Brain microvascular endothelial cell (primary cell): ENCODE data around the gene FGGY.

Experiments
- DNase-seq: peaks from one replicate; pipeline ENCODE4 v3.0.0-alpha.2; 2020
- H3K27ac ChIP-seq: fragments of 250-450 bp; sonication (Bioruptor Pico); 2 replicates; pipeline ENCODE4 v1.5.1; 2020; ENCODE audit warnings: mild to moderate bottlenecking, moderate library complexity
- H3K27me3 ChIP-seq: fragments of 250-450 bp; sonication (Bioruptor Pico); replicated peaks from 2 replicates; pipeline ENCODE4 v1.5.1; 2020; ENCODE audit warnings: mild to moderate bottlenecking
- H3K36me3 ChIP-seq: fragments of 250-450 bp; sonication (Bioruptor Pico); replicated peaks from 2 replicates; pipeline ENCODE4 v1.5.1; 2020; ENCODE audit warnings: mild to moderate bottlenecking
- H3K4me3 ChIP-seq: 2 replicates; pipeline ENCODE4 v1.5.1; 2011; ENCODE audit warnings: low read depth, mild to moderate bottlenecking, control low read depth, low read length, moderate library complexity
- CTCF ChIP-seq: IDR thresholded peaks from 2 replicates; pipeline ENCODE4 v1.5.1; 2011; ENCODE audit warnings: low read depth, mild to moderate bottlenecking, moderate library complexity, low read length, control low read depth, inconsistent platforms; ENCODE audit errors: missing control alignments
- in situ Hi-C: cut with HindIII; loops from 2 replicates; pipeline ENCODE4 v1.10.0; 2017; ENCODE audit warnings: low sequenced_read_pairs, low pct_ligation_motif_present

FGGY gene

GRCh38 chr1:59653968-59654367 is 357.1 kb downstream of the FGGY start:
- Histone ChIP-seq H3K27ac (no peak overlapping the region), H3K27me3 (no peaks in the 10 kb centered on the region), H3K4me3 (no peak overlapping the region), H3K36me3 (no peaks in the 10 kb centered on the region)
- no peak for DNase-seq
- in situ Hi-C loops = no loop called here
- TF ChIP-seq CTCF = no peak

GRCh38 chr1:59657873-59658465 is 361.1 kb downstream of the FGGY start:
- in situ Hi-C loops = no loop called here
- no peak overlapping the region for H3K4me3 ChIP-seq
- TF ChIP-seq CTCF = no peak
- H3K27ac ChIP-seq = no peak overlapping the region
- no peaks in the 10 kb centered on the region for H3K36me3 ChIP-seq
- no peaks in the 10 kb centered on the region for H3K27me3 ChIP-seq
- no peak for DNase-seq

GRCh38 chr1:59664166-59664565 is 367.3 kb downstream of the FGGY start:
- Histone ChIP-seq H3K36me3 (no peaks in the 10 kb centered on the region), H3K27me3 (no peaks in the 10 kb centered on the region), H3K27ac (no peak overlapping the region), H3K4me3 (no peak overlapping the region)
- in situ Hi-C loops = no loop called here
- DNase-seq = no peak
- TF ChIP-seq CTCF = no peak

- DNase-seq = no peak
- Histone ChIP-seq H3K36me3 (no peaks in the 10 kb centered on the region), H3K27ac (no peak overlapping the region), H3K4me3 (no peak overlapping the region), H3K27me3 (no peaks in the 10 kb centered on the region)
- peak; percentile 19 for TF ChIP-seq CTCF
- in situ Hi-C loops = no loop called here
These were observed 369.2 kb downstream of the FGGY start for GRCh38 chr1:59666106-59666505.

GRCh38 chr1:59667020-59667419 is 370.1 kb downstream of the FGGY start:
- DNase-seq = no peak
- in situ Hi-C loops = no loop called here

More at GRCh38 chr1:59667020-59667419, 370.1 kb downstream of the FGGY start:
- Histone ChIP-seq H3K36me3 (no peaks in the 10 kb centered on the region), H3K27me3 (no peaks in the 10 kb centered on the region), H3K27ac (no peak overlapping the region), H3K4me3 (no peak overlapping the region)
- no peak for TF ChIP-seq CTCF
